GM10248 (cell line): ENCODE data around the gene TNIK.

ENCODE experiments used
- CTCF ChIA-PET: fragments of 300-600 bp; sonication (Branson Sonifier 250); formaldehyde crosslinking; extraction: SDS; loops from one replicate; lab custom pipeline; 2021; ENCODE audit warnings: antibody characterized with exemption; lab: Yijun Ruan, JAX
- POLR2A ChIA-PET: fragments of 350-650 bp; sonication (Branson Sonifier 250); formaldehyde crosslinking; extraction: SDS; loops from one replicate; lab custom pipeline; 2020; ENCODE audit warnings: antibody characterized with exemption; lab: Yijun Ruan, JAX
- DNase-seq: peaks from one replicate; pipeline ENCODE4 v3.0.0; 2012; ENCODE audit errors: extremely low spot score
- TF ChIP-seq, protein P1 (sequence below): IDR thresholded peaks from 2 replicates; pipeline ENCODE4 v1.5.1; 2012; ENCODE audit warnings: mild to moderate bottlenecking, low read depth; ENCODE audit errors: extremely low read depth, missing control alignments, control extremely low read depth

Gene TNIK

DNA sequence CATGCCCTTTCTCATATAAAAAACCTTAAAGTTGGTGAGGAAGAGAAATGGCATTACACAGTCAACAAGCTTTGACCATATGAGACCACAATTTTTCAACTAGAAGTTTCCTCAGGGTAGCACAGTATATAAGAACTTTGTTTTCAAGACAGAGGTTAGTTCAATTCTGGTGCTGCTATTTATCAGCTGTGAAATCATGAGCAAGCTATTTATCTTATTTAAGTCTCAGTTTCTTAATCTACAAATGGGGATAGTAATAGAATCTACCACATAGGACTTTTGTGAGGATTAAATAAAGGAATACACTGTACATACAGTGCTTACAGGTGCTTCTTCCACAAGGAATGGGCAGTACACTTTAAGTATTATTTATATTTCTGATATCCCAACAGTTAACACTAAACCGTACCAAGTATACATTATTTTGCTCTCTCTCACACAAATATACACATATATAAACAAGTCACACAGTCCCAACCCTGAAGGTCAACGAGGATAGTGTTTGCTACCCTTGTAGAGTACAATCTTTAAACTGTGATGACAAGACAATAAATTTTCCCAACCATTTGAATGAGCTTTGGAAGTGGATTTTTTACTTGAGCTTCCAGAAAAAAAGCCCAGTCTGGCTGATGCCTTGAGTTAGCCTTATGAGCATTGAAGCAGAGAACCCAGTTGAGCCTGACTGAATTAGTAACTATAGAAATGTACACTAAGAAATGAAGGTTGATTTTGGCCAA, 178.8 kb downstream of the TNIK start:
- ChIA-PET CTCF (interaction anchor here (1.4 to 11.1 kb wide), 5 partner anchors 10 to 155 kb away, joined by 3 to 62 read pairs (median 26); no protein-coding TSS in a partner anchor), POLR2A (interaction anchor here (1.3 kb wide), 1 partner anchor 9 kb away, joined by 3 read pairs; no protein-coding TSS in a partner anchor)
- TF ChIP-seq, protein P1, sequence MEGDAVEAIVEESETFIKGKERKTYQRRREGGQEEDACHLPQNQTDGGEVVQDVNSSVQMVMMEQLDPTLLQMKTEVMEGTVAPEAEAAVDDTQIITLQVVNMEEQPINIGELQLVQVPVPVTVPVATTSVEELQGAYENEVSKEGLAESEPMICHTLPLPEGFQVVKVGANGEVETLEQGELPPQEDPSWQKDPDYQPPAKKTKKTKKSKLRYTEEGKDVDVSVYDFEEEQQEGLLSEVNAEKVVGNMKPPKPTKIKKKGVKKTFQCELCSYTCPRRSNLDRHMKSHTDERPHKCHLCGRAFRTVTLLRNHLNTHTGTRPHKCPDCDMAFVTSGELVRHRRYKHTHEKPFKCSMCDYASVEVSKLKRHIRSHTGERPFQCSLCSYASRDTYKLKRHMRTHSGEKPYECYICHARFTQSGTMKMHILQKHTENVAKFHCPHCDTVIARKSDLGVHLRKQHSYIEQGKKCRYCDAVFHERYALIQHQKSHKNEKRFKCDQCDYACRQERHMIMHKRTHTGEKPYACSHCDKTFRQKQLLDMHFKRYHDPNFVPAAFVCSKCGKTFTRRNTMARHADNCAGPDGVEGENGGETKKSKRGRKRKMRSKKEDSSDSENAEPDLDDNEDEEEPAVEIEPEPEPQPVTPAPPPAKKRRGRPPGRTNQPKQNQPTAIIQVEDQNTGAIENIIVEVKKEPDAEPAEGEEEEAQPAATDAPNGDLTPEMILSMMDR, result no peak
- no peak for DNase-seq

DNA sequence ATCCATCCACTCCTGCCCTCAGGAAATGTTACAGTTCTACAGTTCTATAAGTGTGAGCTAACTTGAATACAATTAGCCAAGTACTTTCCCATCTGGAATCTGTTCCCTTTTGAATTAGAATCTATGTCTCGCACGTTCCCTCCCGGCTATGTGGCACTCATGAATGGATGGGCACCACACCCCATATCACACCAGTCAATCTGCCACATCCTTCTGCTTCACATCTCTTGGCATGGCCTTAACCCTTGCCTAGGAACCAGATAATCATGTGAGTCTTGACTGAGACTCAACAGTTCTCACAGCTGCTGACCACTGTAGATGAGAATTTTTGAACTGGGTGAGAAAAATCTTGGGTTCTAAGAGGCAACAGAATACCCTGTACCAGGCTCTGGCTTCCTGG, 180.2 kb downstream of the TNIK start:
- TF ChIP-seq, protein P1, result no peak
- POLR2A ChIA-PET, result interaction anchor here (0.6 to 0.7 kb wide), 2 partner anchors 24 to 172 kb away, joined by 3 to 4 read pairs; no protein-coding TSS in a partner anchor
- CTCF ChIA-PET, result interaction anchor here (1.2 to 11.1 kb wide), 7 partner anchors 10 to 156 kb away, joined by 3 to 62 read pairs (median 9); no protein-coding TSS in a partner anchor
- DNase-seq, result no peak

DNA sequence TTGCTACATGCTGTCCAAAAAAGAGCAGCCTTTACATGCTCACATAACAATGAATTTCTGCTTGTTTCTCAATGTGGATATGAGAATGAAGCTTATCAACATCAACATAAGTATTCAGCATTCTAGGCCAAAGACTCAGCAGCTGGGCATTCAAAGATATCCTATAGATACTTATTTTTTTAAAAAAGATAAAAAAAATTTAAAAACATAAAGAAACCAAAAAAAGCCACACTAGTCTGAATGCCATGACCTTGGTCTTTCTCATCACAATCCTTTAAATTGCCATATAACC, 182.0 kb downstream of the TNIK start:
- TF ChIP-seq, protein P1, result no peak
- ChIA-PET POLR2A (no interaction called here), CTCF (interaction anchor here (4.7 to 11.1 kb wide), 2 partner anchors 8 to 21 kb away, joined by 32 to 62 read pairs; no protein-coding TSS in a partner anchor)

DNA sequence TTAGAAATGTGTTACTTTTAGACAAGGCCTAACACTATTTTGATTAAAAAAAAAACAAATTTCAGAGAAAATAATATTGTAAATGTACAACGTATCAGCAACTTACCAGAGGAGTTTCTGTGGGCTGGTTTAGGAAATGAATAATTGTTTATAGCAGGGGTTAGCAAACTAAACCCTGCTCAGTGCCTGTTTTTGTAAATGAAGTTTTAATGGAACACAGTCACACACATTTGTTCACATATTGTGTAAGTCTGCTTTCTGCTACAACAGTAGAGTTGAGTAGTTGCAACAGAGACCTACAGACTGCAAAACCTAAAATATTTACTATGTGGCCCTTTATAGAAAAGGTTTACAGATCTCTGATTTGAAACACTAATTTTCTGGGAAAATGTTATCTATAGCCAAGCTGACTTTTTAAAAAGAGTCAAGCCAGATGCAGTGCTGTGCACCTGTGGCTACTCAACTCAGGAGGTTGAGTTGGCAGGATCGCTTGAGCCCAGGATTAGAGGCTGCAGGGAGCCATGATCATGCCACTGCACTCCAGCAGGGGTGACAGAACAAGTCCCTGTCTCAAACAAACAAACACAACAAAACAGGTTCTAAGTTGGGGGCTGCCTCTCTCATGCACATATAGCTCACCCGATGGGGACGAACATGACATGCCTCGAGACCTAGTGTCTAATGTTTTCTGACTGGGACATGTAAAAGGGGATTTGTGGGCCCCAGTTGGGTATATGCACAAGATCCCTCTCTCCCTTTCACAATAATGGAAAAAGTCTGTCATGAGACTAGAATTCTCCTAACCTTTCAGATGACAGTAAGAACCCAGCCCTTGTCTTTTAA, 182.5 kb downstream of the TNIK start:
- TF ChIP-seq, protein P1, result no peak
- POLR2A ChIA-PET, result no interaction called here
- DNase-seq, result no peak
- CTCF ChIA-PET, result interaction anchor here (2.6 to 11.1 kb wide), 3 partner anchors 8 to 20 kb away, joined by 9 to 62 read pairs (median 32); no protein-coding TSS in a partner anchor

More for the DNA sequence above, 182.0 kb downstream of the TNIK start:
- no peak for DNase-seq

DNA sequence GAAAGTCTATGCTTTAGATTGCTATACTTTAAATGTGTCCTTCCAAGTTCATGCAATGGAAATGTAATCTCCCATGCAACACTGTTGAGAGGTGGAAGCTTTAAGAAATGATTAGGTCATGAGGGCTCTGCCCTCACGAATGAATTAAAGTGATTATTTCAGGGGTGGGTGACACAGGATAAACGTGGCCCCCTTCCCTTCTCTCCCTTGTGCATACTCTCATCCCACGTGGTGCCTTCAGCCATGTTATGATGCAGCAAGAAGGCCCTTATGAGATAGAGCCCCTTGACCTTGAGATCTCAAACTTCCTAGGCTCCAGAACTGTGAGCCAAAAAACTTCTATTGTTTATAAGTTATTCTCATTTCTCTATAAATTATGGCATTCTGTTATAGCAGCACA, 183.3 kb downstream of the TNIK start:
- TF ChIP-seq, protein P1, result no peak
- DNase-seq, result no peak
- ChIA-PET POLR2A (interaction anchor here (0.5 to 0.6 kb wide), 2 partner anchors 24 to 282 kb away, joined by 3 to 8 read pairs; no protein-coding TSS in a partner anchor), CTCF (interaction anchor here (1.8 to 11.1 kb wide), 3 partner anchors 8 to 20 kb away, joined by 5 to 62 read pairs (median 9); no protein-coding TSS in a partner anchor)

DNA sequence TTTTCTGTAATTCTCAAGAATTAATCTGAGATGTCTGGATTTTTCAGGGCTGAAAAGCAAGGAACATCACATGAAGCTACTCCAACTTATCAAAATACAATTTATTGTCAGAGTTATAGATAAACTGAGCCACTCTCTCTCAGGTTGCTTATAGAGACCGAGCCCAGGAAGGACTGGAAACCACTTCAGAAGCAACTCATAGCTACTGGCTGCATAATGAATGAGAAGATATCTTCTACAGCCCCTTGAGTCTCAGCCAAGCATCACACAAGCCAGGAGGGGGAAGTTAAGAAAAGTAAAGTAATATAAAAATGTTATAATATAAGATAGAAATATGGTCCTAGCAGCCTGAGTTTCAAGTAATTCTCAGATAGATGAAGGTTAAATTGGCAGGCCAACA, 186.0 kb downstream of the TNIK start:
- ChIA-PET POLR2A (no interaction called here), CTCF (interaction anchor here (0.8 to 2.0 kb wide), 7 partner anchors 10 to 138 kb away, joined by 3 to 6 read pairs (median 3); no protein-coding TSS in a partner anchor)
- DNase-seq, result no peak
- TF ChIP-seq, protein P1, result no peak
